GDM1 (cell line): ENCODE measurements around the gene TRPM4.
"Not testable (repeated sequence)": the region's sequence is repeated elsewhere in the genome, so short reads cannot be mapped to it uniquely, and the experiment has no call there.

ENCODE experiments used
- DNase-seq: peaks from one replicate; lab custom pipeline; 2025; lab: John Stamatoyannopoulos, UW

The TRPM4 gene

DNA sequence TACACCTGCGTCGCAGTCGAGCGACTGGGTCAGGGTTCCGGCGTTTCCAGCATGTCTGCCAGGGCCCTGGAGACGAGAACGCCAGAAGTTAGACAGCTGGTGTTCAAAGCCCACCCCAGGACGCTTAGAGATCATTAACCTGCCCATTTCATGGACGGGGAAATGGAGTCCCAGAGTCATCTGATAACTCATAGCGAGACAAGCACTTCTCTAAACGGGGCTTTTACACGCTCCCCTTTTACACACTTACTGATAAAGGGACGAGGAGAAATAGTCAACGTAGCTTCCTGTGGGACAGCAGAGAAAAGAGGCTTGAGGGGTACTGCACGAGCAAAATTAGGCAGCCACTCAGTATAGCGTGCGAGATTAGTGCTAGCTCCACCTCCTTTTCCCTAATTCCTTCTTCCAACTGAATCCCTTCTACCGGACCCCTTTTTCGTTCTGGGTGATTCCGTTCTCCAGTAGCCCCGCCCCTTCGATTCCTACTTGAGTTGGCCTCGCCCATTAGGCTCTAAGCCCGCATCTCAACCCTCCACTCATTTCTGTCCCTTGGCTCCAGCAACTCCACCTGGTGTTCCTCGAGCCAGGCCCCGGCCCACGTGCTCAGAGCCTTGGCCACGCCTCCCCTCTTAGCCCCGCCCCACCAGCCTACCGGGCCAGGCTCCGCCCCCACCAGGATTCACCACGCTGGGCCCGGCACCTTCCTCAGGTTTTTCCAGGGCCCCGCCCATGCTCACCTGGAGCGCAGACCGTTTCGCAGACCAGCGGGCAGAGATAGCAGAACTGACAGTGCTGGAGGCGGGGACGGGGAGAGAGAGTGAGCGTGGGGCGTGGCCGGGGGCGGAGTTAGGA, 6.1 kb upstream of the TRPM4 start:
- peak; percentile 24 for DNase-seq

DNA sequence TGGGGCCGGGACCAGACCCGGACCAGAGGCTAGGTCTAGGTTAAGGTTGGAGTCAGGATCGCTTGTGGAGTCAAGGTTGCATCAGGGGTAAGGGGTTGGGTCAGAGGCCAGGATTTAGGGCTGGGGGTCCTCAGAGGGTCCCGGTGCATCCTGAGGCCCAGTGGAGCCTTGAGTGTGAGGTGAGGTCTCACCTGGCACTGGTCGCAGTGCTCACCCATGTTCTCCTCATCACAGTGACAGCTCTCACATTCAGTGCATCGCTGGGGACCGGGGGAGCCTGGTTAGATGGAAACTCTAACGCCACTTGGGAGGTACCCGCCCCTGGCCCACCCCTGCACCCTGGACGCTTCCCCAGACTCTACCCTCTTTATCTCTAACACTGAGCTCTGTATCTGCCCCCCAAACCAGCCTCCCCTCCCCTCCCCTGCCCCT, 5.5 kb upstream of the TRPM4 start:
- no peak for DNase-seq

DNA sequence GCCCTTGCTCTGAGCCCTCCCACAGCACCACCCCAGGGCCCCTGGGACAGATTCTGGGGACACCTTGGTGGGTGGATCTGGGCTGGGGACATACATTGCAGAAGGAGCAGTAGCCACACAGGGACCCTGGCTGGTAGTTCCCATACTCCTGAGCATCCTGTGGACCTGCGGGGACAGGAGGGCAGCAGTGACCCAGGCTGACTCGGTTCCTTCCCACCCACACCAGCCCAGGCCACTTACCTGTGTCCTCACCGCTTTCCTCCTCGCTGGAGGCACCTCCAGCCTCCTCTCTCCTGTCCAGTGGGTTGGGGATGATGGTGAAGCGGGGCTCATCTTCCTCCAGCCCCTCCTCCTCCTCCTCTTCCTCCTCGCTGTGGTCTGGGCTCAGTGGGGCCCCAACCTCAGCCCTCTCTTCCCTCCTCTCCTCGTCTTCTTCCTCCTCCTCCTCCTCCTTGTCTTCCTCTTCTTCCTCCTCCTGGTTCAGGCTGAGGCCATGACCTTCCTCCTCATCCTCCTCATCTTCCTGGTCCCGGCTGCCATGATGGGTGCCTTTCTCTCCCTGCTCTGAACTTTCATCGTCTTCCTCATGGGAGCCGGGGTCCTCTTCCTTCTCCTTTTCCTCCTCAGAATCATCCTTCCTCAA, 4.3 kb upstream of the TRPM4 start:
- DNase-seq = no peak

DNA sequence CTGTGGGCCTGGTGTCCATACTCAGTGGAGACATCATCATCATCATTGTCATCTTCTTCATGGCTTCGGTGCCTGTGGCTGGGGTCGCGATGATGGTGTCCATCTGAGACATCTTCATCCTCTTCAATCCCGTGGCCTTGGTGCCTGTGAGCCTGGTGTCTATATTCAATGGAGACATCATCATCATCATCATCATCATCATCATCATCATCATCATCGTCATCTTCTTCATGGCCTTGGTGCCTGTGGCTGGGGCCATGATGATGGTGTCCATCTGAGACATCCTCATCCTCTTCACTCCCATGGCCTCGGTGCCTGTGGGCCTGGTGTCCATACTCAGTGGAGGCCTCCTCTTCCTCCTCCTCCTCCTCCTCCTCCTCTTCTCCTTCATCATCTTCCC, 3.3 kb upstream of the TRPM4 start:
- no peak for DNase-seq

DNA sequence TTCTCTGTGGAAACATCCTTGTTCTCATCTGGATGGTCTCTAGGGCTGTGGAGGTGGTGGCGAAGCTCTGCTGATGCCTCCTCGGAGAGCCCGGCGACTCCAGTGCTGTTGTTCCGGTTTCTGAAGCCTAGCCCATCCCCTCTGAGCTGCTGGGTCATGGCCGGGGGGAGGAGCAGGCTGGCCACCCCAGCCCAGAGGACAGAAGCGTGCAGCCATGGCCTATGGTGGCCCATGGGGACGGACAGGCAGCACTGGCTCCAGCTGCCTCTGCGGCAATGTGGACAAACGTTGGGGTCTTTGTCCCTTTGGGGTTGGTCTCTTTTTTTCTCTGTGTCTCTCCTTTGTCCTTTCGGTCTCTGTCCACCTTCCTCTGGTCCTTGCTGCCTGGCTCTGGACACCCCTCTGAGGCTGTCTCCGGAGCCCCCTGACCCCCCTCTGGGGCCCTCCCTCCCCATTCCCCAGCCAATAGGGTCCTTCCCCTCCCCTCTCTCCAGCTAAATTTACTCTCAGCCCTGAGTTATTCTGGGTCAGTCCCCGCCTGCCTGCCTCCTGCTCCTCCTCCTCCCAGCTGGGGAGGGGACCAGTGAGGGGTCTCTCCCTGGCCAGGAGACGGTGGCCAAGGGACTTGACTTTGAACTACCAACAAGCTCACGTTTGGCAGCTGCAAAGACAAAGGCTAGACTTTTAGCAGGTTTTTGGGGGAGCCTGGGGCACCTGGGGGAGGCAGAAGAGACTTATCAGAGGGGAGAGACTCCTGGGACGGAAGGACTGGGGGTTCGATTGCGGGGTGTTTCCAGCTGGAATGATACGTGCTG, 2.4 kb upstream of the TRPM4 start, which contains the start of gene HRC:
HRC (minus strand) TSS at position 392 of the 815 bp plus-strand sequence; CDS start at position 233, 159 bp downstream.
- no peak for DNase-seq

DNA sequence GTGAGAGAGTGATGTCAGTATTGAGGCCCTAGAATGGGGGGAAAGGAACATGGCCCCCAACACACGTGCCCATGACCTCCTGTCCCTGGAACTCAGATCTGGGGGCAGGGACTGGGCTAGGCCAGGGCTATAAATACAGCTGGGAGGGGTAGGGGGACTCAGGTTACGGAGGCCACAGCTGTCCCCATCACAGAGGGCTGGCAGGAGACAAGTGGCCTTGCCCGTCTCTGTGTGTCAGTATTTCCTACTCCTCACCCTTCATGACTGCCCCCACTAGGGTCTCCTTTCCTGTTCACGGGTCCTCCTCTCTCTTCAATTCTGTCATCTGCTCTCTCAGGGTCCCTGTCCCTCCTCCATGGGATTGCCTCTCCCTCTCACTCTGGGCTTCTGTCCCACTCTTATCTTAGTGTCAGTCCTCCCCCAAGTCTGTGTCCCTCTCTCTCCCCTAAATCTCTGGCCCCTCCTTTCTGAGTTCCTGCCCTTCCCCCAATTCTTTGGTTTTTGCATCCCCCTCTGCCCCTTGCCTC, 1.7 kb upstream of the TRPM4 start:
- no peak for DNase-seq

DNA sequence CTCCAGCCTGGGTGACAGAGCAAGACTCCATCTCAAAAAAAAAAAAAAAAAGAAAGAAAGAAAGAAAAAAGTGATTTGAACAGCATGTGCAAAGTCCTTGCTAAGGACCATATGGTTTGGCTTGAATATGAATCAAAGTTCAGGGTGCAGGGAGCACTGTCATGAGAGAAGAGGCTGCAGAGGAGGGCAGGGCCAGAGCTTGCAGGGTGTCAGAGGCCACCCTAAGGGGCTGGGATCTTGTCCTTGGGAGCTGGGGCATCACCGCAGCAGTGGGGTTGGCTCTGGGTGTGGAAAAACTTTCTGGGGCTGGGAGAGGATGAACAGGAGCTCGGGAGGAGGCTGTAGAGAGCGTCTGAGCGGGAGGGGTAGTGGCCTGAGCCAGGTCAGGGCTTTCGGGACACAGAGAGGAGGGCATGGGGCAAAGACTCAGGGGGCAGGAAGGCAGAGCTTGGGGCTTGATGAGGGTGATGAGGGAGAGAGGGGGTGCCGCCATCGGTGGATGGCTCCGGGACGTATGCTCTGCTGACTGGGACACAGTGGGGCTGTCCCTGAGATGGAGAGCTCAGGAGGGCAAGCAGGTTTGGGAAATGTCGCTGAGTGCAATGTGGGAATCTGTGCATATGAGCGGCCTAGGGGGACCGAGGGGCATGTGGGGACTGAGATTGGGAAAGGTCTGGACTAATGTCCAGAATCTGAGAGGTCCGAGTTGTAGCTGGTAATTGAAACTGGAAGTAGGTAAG, 3.0 kb downstream of the TRPM4 start:
- no peak for DNase-seq

DNA sequence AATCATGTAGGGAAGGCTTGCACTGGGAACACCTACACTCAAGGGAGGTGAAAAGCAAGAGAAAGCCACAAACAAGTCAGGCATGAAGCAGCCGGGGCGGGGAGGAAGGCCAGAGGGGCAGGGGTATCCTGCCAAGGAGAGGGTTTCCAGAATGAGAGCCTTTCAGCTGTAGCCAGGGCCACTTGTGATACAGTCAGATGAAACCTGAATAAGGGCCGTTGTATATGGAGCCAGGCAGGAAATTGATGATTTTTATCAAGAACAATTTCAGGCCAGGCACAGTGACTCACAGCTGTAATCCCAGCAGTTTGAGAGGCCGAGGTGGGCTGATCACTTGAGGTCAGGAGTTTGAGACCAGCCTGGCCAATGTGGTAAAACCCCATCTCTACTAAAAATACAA, 4.4 kb downstream of the TRPM4 start:
- no peak for DNase-seq

DNA sequence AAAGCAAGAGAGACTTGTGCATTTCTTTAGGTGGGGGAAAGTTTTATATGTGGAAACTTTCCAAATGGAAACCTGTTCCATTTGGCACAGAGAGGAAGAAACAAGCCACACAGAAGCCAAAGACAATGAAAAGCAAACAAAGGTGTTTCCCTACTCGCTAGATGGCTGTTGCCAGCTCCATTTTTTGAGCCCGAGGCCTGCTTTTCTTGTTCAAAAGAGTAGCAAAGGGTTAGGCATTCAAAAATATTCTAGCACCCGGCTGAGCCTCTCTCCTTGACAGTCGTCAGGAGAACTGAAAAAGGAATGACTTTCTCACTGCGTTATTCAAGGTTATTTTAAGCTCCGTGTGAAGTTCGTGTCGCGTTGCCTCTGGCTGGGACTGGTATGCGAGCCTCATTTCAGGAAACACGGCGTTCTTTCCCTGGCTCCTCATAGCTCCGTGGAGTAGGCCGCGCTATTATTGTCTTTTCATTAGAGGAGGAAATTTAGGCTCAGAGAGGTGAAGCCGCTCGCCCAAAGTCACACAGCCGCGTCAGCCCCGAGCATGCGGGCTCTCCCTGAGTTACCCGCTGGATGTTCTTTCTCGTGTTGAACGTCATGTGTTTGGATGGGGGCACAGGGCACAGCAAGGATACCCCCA, 7.6 kb downstream of the TRPM4 start:
- DNase-seq = no peak

DNA sequence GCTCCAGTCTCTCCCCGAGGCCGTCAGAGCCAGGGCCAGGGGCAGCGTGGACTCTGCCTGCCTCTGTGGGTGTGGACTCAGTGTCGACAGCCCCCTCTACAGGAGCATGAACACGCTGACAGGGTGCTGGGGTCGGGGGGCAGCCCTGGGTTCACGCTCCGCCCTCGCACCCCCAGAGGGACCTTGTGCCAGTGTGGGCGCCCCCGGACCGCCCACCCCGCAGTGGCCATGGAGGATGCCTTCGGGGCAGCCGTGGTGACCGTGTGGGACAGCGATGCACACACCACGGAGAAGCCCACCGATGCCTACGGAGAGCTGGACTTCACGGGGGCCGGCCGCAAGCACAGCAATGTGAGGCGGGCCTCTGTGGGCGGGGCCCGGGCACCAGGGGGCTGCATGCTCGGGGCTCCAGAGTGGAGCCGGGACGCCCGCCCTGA, 8.3 kb downstream of the TRPM4 start:
- no peak for DNase-seq

DNA sequence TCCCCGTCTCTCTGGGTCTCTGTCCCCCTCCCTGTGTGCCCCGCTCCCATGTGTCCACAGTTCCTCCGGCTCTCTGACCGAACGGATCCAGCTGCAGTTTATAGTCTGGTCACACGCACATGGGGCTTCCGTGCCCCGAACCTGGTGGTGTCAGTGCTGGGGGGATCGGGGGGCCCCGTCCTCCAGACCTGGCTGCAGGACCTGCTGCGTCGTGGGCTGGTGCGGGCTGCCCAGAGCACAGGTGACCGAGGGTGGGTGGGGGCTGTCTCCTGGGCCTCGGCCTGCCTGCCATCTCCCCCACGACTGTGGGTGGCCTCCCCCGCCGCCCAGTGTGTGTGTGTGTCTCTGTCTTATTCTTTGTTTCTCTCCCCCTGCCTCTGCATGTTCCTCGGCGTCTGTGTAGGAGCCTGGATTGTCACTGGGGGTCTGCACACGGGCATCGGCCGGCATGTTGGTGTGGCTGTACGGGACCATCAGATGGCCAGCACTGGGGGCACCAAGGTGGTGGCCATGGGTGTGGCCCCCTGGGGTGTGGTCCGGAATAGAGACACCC, 10.3 kb downstream of the TRPM4 start:
- DNase-seq = no peak

DNA sequence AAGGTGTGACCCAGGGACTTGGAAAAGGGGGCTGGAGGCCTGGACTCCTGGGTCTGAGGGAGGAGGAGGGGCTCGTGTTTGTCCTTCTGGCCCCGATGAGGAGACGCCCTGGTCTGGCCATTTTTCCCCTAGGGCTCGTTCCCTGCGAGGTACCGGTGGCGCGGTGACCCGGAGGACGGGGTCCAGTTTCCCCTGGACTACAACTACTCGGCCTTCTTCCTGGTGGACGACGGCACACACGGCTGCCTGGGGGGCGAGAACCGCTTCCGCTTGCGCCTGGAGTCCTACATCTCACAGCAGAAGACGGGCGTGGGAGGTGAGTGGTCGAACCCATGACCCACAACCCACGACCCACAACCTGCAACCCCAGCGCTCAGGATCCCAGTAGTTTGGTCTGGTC, 10.8 kb downstream of the TRPM4 start:
- no peak for DNase-seq

DNA sequence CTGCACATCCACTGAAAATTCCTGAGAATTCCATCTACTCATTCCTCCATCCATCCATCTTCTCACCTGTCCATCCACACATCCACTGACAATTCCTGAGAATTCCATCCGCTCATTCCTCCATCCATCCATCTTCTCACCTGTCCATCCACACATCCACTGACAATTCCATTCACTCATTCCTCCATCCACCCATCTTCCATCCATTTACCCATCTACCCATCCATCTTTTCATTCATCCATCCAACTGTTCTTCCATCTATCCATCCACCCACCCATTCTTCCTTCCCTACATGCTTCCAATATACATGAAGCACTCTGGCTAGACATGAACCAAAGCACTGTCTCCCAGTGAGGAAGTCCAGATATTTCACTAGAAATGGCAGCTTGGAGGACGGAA, 15.6 kb downstream of the TRPM4 start:
- DNase-seq = no peak

DNA sequence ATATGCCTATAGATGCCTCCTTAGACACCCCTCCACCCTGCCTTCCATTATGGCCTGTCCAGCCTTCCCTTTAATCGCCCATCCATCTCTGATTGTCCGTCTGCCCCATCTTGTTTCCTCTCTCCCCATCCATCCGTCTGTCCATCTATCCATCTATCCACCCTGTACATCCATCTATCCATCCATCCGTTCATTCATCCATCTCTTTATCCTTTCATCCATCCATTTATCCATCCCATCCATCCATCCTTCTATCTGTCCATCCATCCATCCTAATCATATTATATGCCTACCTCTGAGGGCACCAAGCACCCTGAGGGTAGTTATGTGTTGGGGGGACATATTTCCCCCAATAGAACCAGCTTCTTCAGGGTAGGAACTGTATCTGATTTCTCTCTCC, 23.1 kb downstream of the TRPM4 start:
- DNase-seq = no peak

DNA sequence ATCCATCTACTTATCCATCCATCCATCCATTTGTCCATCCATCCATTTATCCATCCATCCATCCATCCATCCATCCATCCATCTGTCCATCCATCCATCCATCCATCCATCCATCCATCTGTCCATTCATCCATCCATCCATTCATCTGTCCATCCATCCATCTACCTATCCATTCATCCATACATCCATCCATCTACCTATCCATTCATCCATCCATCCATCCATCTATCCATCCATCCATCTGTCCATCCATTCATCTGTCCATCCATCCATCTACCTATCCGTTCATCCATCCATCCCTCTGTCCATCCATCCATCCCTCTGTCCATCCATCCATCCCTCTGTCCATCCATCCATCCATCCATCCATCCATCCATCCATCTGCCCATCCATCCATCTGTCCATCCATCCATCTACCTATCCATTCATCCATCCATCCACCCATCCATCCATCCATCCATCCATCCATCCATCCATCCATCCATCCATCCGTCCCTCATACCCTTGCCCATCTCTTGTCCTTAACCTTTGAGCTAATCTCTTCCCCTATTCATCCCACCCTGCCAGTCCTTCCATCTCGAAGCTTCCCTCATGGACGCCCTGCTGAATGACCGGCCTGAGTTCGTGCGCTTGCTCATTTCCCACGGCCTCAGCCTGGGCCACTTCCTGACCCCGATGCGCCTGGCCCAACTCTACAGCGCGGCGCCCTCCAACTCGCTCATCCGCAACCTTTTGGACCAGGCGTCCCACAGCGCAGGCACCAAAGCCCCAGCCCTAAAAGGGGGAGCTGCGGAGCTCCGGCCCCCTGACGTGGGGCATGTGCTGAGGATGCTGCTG, 24.6 kb downstream of the TRPM4 start:
- DNase-seq = not testable (repeated sequence)

DNA sequence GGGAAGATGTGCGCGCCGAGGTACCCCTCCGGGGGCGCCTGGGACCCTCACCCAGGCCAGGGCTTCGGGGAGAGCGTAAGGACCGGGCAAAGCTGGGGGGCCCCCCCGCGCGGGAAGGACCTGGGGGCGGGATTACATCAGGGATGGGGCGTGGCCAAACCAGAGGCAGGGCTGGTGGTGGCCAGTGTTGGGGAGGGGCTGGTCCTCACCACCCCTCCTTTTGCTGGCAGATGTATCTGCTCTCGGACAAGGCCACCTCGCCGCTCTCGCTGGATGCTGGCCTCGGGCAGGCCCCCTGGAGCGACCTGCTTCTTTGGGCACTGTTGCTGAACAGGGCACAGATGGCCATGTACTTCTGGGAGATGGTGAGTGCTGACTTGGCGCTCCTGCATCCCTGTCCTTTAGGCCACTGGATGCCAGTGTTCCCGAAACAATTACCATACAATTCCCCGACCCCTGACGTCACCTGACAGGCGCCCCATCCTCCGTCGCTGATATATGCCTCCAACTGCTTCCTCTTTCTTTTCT, 25.3 kb downstream of the TRPM4 start:
- DNase-seq = no peak

DNA sequence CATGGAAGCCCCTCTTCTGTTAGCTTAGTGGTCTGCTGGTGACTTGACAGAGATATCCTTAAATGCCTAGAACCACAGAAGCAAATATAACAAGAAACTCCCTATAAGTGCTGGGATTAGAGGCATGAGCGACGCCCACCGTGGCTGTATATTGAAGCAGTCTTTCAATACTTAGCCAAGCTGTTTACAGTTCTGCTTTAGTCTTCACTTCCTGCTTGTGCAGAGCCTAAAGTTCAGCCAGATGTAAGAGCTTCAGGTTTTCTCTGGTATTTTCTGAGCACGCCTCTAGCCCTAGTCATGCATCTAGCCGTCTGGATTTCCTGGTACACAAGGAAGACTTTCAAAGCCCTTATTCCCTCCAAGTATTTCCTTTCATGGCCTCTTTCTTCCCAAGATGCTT, 28.5 kb downstream of the TRPM4 start:
- no peak for DNase-seq

DNA sequence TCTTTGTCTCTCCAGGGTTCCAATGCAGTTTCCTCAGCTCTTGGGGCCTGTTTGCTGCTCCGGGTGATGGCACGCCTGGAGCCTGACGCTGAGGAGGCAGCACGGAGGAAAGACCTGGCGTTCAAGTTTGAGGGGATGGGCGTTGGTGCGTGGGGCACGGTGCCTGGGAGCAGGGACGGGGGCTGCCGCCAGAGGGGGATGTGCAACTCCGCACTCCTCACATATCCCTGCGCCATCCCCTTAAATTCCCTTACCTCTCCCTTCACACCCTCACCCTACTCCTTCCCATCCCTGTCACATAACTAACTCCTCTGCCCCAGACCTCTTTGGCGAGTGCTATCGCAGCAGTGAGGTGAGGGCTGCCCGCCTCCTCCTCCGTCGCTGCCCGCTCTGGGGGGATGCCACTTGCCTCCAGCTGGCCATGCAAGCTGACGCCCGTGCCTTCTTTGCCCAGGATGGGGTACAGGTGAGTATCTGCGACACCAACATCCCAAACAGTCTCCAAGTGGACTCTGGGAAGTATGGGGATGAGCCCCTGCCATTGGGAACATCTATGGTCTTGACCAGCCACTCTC, 31.1 kb downstream of the TRPM4 start:
- DNase-seq = no peak

DNA sequence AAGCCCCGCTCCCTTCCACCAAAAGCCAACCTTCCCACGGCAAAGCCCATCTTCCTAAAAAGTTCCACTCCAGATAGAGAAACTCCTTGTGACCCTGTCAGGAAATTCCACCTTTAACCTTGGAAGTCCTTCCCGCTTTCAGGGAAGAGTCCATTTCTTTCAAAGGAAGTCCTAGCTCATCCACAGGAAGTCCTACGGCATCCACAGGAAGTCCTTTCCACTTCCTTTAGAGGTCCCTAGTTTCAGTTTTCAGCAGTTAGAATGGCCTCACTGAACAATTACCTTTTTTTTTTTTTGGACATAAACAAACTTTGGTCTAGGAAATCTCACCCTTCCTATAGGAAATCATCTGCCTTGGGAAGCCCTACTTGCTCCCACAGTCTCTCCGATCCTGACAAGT, 31.7 kb downstream of the TRPM4 start:
- DNase-seq = no peak
